ENCODE data around the gene CACNA1H. TPM values are rescaled to one million over a fixed set of nuclear protein-coding genes. Genes with fewer than 3 reads are reported as not detected.

Gene CACNA1H
- total RNA-seq, 4 donors from 2014 or later: 225 to 361 (median 259) TPM

DNA sequence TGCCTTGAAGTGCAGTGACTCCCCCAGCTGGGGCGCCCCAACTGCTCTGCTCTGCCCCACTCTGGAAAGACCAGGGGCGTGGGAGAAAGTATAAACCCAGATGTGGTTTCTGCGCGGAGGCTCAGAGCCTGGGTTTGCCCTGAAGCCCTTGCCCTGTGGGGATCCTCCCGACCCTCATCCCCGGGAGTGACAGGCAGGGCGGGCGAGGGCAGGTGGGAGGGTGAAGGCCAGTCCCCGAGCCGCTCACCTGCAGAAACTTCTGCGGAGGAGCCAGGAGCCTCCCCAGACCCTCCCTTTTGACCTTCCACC lies 106.8 kb downstream of the CACNA1H start:
- intact Hi-C loops (cut with DNase I): no loop called here
- H3K4me3 ChIP-seq: no peak overlapping the region
- 17% methylated on average over 10 of the region's 11 CpGs for WGBS
- no peak for DNase-seq (ENCODE audit: extremely low spot score)
- no peak overlapping the region for H3K27ac ChIP-seq (replicated peaks in 1 of 4)
- H3K9me3 ChIP-seq: no peaks in the 10 kb centered on the region
- no peaks in the 10 kb centered on the region for H3K36me3 ChIP-seq
- H3K4me1 ChIP-seq: peaks cover 0 to 9% (median 6%) of the 10 kb centered on the region in 4 donors
- TF ChIP-seq, protein P1, sequence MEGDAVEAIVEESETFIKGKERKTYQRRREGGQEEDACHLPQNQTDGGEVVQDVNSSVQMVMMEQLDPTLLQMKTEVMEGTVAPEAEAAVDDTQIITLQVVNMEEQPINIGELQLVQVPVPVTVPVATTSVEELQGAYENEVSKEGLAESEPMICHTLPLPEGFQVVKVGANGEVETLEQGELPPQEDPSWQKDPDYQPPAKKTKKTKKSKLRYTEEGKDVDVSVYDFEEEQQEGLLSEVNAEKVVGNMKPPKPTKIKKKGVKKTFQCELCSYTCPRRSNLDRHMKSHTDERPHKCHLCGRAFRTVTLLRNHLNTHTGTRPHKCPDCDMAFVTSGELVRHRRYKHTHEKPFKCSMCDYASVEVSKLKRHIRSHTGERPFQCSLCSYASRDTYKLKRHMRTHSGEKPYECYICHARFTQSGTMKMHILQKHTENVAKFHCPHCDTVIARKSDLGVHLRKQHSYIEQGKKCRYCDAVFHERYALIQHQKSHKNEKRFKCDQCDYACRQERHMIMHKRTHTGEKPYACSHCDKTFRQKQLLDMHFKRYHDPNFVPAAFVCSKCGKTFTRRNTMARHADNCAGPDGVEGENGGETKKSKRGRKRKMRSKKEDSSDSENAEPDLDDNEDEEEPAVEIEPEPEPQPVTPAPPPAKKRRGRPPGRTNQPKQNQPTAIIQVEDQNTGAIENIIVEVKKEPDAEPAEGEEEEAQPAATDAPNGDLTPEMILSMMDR (IDR thresholded peaks at IDR 0.05): no peak
- no peak for TF ChIP-seq POLR2AphosphoS5 (IDR thresholded peaks at IDR 0.05)
- no peak for TF ChIP-seq POLR2A (IDR thresholded peaks at IDR 0.05; ENCODE audit: low read depth)
- TF ChIP-seq EP300 (IDR thresholded peaks at IDR 0.05): no peak
- H3K27me3 ChIP-seq: peaks cover 0 to 87% (median 26%) of the 10 kb centered on the region in 4 donors

DNA sequence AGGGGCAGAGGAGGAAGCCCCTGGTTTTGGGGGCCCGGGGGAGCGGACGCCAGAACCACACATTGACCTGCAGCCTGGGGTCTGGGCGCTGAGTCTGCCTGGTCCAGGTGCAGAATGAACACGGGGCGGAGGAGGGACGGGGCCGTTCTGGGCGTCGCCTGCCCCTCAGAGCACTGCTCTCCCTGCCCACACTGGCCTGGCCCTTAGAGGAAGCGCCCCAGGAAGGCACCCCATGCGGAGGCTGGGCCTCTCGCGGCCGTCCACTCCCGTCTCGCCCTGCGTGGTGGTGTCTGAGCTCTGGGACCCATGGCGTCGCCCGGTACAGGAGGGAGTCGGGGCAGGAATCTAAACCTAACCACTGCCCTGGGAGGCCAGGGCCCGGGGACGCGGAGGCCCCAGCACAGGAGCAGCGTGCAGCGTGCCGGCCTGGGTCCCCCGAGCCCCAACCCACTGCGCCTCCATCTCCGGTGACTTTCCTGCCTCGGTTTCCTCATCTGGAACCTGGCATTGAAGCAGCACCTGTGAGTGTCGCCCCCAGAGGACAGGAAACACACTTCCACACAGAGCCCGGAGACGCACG lies 107.3 kb downstream of the CACNA1H start:
- H3K27ac ChIP-seq (replicated peaks in 1 of 4): no peak overlapping the region
- intact Hi-C loops (cut with DNase I): no loop called here
- H3K27me3 ChIP-seq: peaks cover 0 to 85% (median 26%) of the 10 kb centered on the region in 4 donors
- no peaks in the 10 kb centered on the region for H3K36me3 ChIP-seq
- WGBS: 80% methylated on average over 3 of the region's 36 CpGs
- DNase-seq (ENCODE audit: extremely low spot score): no peak
- no peak for TF ChIP-seq POLR2A (IDR thresholded peaks at IDR 0.05; ENCODE audit: low read depth)
- TF ChIP-seq, protein P1 (IDR thresholded peaks at IDR 0.05): no peak
- no peak for TF ChIP-seq POLR2AphosphoS5 (IDR thresholded peaks at IDR 0.05)
- TF ChIP-seq EP300 (IDR thresholded peaks at IDR 0.05): no peak
- H3K9me3 ChIP-seq: no peaks in the 10 kb centered on the region
- H3K4me3 ChIP-seq: no peak overlapping the region
- H3K4me1 ChIP-seq: peaks cover 0 to 9% (median 6%) of the 10 kb centered on the region in 4 donors

DNA sequence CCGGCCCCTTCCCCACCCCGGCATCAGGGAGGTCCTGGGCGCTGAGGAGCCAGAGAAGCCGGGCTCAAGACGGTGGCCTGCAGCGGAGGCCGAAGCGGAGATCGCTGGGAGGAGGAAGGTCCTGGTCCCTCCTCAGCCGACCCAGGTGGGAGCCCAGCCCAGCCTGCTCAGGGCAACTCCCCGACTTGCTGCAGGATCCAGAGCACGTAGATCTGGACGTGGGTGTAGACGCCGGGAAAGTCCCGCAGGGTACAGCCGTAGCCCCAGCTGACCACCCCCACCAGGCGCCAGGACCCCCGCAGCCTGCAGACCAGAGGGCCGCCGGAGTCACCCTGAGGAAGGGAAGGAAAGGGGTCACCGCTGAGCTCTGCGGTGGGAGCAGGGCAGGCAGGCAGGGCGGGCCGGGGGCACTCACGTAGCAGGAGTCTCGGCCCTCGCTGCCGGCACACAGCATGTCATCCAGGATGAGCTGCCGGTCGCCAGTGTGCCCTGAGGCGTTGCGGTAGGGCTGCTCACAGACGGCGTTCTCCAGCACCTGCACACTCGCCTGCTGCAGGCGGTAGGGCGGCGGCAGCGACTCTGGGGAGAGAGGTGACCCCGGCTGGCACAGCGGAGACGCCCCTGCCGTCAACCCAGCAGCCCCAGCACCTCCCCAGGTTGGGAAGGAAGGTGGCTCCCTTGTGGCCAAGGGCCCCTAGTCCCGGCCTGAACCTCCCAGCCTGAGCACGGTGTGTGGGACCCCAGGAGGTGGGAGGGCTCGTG lies 108.4 kb downstream of the CACNA1H start:
- Histone ChIP-seq H3K27ac (replicated peaks in 1 of 4) (no peak overlapping the region), H3K9me3 (no peaks in the 10 kb centered on the region), H3K27me3 (peaks cover 0 to 84% (median 26%) of the 10 kb centered on the region in 4 donors), H3K4me3 (no peak overlapping the region), H3K36me3 (no peaks in the 10 kb centered on the region), H3K4me1 (peaks cover 0 to 9% (median 6%) of the 10 kb centered on the region in 4 donors)
- WGBS: 16% methylated on average over 30 of the region's 47 CpGs
- no peak for TF ChIP-seq EP300 (IDR thresholded peaks at IDR 0.05)
- TF ChIP-seq, protein P1 (IDR thresholded peaks at IDR 0.05): no peak
- no peak for TF ChIP-seq POLR2A (IDR thresholded peaks at IDR 0.05; ENCODE audit: low read depth)
- TF ChIP-seq POLR2AphosphoS5 (IDR thresholded peaks at IDR 0.05): no peak
- intact Hi-C loops (cut with DNase I): no loop called here
- DNase-seq (ENCODE audit: extremely low spot score): no peak

DNA sequence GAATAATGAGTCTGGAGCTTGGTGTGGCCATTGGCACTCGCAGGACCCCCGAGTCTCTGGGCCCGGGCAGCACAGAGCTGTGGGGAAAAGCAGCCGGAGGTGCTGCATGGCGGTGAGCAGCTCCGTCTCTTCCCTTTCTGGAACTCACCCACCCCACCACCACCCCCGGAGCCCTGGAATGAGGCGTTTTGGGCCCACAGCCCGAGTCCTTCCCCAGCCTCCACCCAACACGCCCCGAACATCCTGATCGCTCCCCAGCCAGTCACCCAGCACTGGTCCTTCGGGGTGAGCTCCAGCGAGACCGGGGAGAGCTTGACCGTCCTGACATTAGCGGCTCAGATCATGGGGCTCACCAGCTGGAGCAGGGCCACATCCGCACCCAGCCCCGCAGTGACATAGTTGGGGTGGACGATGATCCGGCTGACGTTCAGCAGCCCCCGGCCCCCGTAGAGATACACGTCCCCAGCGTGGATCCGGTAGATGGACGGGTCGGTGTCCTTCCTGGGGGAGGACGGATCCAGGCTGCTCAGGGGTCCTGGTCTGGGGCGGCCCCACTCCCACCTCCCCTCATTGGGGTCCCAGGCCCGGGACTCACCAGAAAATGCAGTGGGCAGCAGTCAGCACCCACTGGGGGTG lies 109.4 kb downstream of the CACNA1H start:
- Histone ChIP-seq H3K4me1 (peaks cover 0 to 9% (median 6%) of the 10 kb centered on the region in 4 donors), H3K4me3 (no peak overlapping the region), H3K9me3 (no peaks in the 10 kb centered on the region), H3K36me3 (no peaks in the 10 kb centered on the region), H3K27ac (replicated peaks in 1 of 4) (no peak overlapping the region), H3K27me3 (peaks cover 0 to 78% (median 26%) of the 10 kb centered on the region in 4 donors)
- no peak for DNase-seq (ENCODE audit: extremely low spot score)
- 80% methylated on average over 30 of the region's 32 CpGs for WGBS
- intact Hi-C loops (cut with DNase I): no loop called here
- no peak for TF ChIP-seq POLR2A (IDR thresholded peaks at IDR 0.05; ENCODE audit: low read depth)
- TF ChIP-seq EP300 (IDR thresholded peaks at IDR 0.05): no peak
- no peak for TF ChIP-seq POLR2AphosphoS5 (IDR thresholded peaks at IDR 0.05)
- TF ChIP-seq, protein P1 (IDR thresholded peaks at IDR 0.05): no peak
